Progenitor cell of endocrine pancreas (in vitro differentiated cells): ENCODE data around the gene COPS6. TPM values are rescaled to one million over a fixed set of nuclear protein-coding genes. Genes with fewer than 3 reads are reported as not detected.

Source experiments
- DNase-seq: peaks from one replicate; pipeline ENCODE4 v3.0.0; 2021; ENCODE audit warnings: low spot score; ENCODE audit not compliant: unreplicated experiment
- H3K27ac Mint-ChIP-seq: 2 replicates; pipeline ENCODE4 v1.8.0; 2021; ENCODE audit warnings: mild to moderate bottlenecking, moderate library complexity, mixed read lengths
- H3K27me3 Mint-ChIP-seq: 2 replicates; pipeline ENCODE4 v1.8.0; 2021; ENCODE audit warnings: mixed read lengths
- H3K36me3 Mint-ChIP-seq: 2 replicates; pipeline ENCODE4 v1.8.0; 2022; ENCODE audit warnings: mixed read lengths; ENCODE audit not compliant: insufficient read depth
- H3K4me1 Mint-ChIP-seq: 2 replicates; pipeline ENCODE4 v1.8.0; 2021; ENCODE audit warnings: low read depth, mixed read lengths
- H3K4me3 Mint-ChIP-seq: 2 replicates; pipeline ENCODE4 v1.8.0; 2021; ENCODE audit warnings: low read depth, mild to moderate bottlenecking, moderate library complexity, mixed read lengths
- H3K9me3 Mint-ChIP-seq: 2 replicates; pipeline ENCODE4 v1.8.0; 2021; ENCODE audit warnings: low read depth, mixed read lengths
- long read RNA-seq: library from polyadenylated mRNA; unstranded; transcript quantifications from one replicate; pipeline ENCODE4 v2.0.0, GENCODE V29; 2020
- total RNA-seq: library from RNA; stranded (reverse); gene quantifications from 2 replicates; pipeline ENCODE4 v1.2.1, GENCODE V29; 2021
- TF ChIP-seq, protein P1 (sequence below): fragments of 200-600 bp; sonication (generic); IDR thresholded peaks from one replicate; pipeline ENCODE4 v1.5.0; 2021; ENCODE audit warnings: antibody characterized with exemption, mild to moderate bottlenecking; ENCODE audit not compliant: unreplicated experiment

COPS6 gene
- 110 and 113 TPM in 2 replicates for total RNA-seq
- long read RNA-seq, transcript COPS6-201 (10 exons, 1,432 nt): major isoform, 69 of 78 reads
- long read RNA-seq, partial matches to known transcripts: 1 of 78 reads
- long read RNA-seq, other reads (novel, unspliced or antisense): 6 of 78 reads

DNA sequence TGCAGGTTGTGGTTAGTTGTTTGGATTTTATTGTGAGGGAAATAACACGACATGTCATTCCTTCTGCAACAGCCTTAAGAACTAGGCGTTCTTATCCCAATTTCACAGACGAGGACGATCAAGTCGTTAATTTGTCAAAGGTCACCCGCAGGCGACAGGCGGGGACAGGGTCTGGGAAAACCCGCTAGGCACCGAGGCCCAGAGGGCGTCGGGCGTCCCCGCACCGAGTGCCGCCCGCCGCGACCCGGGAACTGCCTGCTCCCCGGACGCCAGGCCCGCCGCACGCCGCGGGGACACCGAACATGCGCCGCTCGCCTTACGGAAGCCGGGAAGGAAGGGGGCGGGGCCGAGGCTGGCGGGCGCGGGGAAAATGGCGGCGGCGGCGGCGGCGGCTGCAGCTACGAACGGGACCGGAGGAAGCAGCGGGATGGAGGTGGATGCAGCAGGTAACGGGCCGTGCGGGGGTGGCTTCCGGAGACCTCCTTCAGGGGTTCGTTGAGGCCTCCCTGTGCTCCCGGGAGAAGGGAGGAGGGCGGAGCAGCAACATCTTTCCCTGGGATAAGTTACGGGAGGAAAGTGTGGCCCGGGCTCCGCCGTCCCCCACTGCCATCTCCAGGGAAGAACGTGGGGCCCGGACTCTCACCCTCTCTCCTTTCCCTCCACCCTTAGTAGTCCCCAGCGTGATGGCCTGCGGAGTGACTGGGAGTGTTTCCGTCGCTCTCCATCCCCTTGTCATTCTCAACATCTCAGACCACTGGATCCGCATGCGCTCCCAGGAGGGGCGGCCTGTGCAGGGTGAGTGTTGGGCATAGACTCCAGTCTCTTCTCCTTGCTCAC lies at the start of gene COPS6:
Gene COPS6 (plus strand): TSS at position 349 of the 837 bp plus-strand sequence. CDS start 22 bp downstream, at position 371.
- H3K27ac Mint-ChIP-seq: peak within 1 kb of the TSS; percentile 97
- H3K4me3 Mint-ChIP-seq: peak within 1 kb of the TSS; percentile 93
- no peaks in the 10 kb centered on the region for H3K9me3 Mint-ChIP-seq
- DNase-seq: peak; percentile 69
- H3K4me1 Mint-ChIP-seq: peaks cover 9% of the 10 kb centered on the region
- H3K27me3 Mint-ChIP-seq: no peaks in the 10 kb centered on the region
- TF ChIP-seq, protein P1, sequence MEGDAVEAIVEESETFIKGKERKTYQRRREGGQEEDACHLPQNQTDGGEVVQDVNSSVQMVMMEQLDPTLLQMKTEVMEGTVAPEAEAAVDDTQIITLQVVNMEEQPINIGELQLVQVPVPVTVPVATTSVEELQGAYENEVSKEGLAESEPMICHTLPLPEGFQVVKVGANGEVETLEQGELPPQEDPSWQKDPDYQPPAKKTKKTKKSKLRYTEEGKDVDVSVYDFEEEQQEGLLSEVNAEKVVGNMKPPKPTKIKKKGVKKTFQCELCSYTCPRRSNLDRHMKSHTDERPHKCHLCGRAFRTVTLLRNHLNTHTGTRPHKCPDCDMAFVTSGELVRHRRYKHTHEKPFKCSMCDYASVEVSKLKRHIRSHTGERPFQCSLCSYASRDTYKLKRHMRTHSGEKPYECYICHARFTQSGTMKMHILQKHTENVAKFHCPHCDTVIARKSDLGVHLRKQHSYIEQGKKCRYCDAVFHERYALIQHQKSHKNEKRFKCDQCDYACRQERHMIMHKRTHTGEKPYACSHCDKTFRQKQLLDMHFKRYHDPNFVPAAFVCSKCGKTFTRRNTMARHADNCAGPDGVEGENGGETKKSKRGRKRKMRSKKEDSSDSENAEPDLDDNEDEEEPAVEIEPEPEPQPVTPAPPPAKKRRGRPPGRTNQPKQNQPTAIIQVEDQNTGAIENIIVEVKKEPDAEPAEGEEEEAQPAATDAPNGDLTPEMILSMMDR: no peak
- H3K36me3 Mint-ChIP-seq: peaks cover 20% of the 10 kb centered on the region

DNA sequence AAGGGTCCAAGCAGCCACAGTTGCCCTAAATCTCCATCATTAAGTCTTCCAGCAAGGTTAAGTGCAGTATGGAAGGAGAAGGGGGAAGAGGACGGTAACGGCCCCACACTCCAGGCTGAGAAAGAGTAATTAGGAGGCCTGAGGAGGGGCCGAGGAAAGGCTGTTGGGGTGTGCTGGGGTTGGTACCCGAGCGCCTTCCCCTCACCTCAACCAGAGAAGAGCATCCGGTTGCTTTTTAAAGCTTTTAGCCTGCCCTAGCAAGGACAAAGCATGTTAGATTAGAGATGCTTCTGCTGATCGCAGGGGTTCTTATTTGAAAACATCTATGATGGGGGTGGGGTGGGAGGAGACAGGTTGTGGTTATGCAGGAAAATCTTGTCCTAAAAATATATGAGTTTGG lies 48.2 kb upstream of the COPS6 start:
- Mint-ChIP-seq H3K4me1 (peaks cover 3% of the 10 kb centered on the region), H3K36me3 (peaks cover 27% of the 10 kb centered on the region), H3K27ac (no peak overlapping the region), H3K4me3 (no peak overlapping the region), H3K27me3 (no peaks in the 10 kb centered on the region), H3K9me3 (no peaks in the 10 kb centered on the region)
- no peak for DNase-seq
- TF ChIP-seq, protein P1: no peak

DNA sequence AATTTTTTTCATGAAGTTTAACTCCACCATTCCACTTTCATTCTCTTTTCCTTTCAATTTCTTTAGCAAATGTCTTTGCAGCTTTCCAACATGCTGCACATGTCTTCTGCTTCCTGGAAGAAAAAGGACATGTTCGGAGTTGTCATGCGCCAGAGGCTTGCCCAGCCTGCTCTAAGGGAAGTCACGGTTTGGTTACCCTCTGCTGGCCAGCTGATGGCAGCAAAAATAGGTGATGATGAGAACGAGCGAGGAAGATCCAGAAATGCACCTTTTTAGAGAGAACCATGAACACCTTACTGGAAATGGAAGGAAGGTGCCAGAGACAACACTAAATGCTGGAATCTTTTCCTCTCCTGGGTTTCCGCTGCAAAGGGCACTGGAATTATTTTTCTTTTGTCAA lies 44.1 kb upstream of the COPS6 start:
- peaks cover 6% of the 10 kb centered on the region for H3K4me1 Mint-ChIP-seq
- H3K27ac Mint-ChIP-seq: peak overlapping the region; percentile 80
- DNase-seq: no peak
- H3K36me3 Mint-ChIP-seq: peaks cover 5% of the 10 kb centered on the region
- no peaks in the 10 kb centered on the region for H3K27me3 Mint-ChIP-seq
- H3K9me3 Mint-ChIP-seq: no peaks in the 10 kb centered on the region
- no peak overlapping the region for H3K4me3 Mint-ChIP-seq
- TF ChIP-seq, protein P1: no peak

DNA sequence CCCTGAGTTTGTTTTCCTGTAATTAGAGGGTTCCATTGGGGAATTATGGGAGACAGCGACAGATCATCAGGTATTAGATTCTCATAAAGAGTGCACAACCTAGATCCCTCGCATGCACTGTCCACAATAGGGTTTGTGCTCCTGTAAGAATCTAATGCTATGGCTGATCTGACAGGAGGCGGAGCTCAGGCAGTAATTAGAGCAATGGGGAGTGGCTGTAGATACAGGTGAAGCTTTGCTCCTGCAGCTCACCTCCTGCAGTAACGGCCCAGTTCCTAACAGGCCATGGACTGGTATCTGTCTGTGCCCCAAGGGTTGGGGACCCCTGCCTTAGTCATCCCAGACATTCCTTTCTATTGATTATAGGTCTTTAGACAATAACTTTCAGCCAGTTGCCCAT lies 40.1 kb upstream of the COPS6 start:
- no peak for DNase-seq
- Mint-ChIP-seq H3K36me3 (no peaks in the 10 kb centered on the region), H3K4me3 (peak overlapping the region; percentile 66), H3K27me3 (no peaks in the 10 kb centered on the region), H3K4me1 (peaks cover 13% of the 10 kb centered on the region), H3K27ac (peak overlapping the region; percentile 27), H3K9me3 (no peaks in the 10 kb centered on the region)
- TF ChIP-seq, protein P1: no peak

DNA sequence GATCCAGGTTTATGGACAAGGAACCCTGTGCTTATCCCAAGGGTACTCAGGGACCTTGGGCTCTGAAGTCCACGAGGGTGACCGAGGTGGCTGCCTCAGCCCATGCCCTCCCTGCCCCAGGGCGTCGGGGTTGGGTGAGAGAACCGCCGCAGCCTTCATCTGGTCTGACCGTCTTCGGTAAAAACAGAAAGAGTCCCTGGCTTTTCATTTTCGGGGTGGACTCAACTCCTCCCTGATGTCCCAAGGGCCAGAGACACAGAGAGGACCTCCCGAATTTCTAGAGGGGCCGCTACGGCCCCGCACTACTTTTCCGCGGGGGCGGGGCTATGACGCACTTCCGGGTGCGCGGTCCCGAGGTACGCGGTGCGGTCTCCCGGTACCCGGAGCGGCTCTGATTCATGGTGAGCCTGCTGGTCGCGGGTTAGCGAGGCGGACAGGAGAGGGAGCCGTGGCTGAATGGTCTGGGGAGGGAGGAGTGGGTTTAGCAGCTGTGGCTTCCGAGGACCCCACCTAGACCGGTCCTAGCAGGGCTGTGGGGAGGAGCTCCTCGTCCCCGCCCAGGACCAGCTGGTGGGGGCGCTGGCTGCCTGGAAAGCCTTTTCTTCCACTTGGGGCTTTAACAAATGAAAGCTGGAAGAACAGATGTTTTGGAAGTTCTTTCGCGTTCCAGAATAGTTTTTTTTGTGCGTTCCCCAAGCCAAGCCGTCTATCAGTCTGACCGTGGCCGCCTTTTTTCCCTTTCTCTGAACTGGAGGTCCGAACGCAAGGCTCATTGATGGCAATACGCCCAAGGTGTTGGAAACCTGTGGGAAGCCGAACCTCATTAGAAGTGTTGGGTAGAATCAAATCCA lies 39.1 kb upstream of the COPS6 start, which contains the start of gene ZSCAN21:
Gene ZSCAN21 (plus strand): TSS at position 334 of the 851 bp plus-strand sequence. CDS start 7,233 bp downstream, outside the sequence.
- Mint-ChIP-seq H3K27me3 (no peaks in the 10 kb centered on the region), H3K27ac (peak within 1 kb of the TSS; percentile 98), H3K36me3 (no peaks in the 10 kb centered on the region), H3K4me1 (peaks cover 14% of the 10 kb centered on the region), H3K4me3 (peak within 1 kb of the TSS; percentile 88), H3K9me3 (no peaks in the 10 kb centered on the region)
- peak; percentile 71 for DNase-seq
- TF ChIP-seq, protein P1: peak; percentile 31
